ENCODE data around the gene FGF14.

The FGF14 gene

DNA sequence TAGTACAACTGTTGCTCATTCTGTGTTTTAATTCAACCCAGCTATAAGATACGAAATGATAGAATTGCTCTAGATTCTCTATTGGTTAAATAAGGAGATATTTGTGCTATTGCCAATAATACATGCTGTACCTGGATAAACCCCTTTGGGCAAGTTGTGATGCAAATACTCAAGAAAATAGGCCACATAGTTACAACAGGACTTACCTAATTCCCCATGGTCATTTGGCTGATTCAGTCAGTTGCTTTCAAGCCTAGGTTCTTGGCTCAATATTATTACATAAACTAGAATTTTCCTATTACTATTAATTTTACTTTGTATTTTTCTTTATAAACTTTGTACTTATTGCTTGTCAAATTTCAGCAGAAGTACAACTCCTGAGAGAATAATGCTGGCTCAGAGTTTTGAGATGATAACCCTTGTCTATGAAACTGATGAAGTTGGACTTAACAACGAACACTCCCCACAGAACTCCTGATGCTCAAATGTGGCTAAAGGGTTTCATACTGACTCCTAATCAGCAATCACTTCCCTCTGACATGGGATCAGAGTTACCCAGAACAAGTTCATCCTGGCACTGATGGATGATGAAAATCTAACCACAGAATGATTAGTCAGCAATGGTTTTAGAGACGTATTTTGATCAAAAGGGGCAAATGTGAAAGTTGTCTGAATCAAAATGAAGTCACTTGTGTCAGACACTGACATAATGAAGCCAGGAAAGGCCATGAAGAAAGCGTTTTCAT, 728.3 kb downstream of the FGF14 start:
- no peak for DNase-seq

DNA sequence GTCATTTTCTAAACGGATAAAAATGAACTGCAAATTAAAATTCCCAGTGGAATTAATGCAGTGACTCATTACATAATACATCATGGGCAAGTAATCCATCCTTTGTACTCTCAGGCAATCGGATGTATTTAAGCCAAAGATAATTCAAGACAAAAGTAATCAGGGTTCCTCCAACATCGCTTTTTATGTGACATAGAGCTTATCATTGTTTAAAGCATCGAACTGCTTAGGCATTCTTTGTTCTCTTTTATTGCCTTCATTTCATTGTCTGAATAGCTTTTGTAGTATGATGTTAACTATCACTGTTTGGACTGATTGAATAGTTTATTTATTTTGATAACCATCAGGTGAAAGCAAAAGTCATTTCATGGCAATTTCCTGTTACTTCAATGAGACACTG, 740.0 kb downstream of the FGF14 start:
- Histone ChIP-seq H3K27ac (no peak overlapping the region), H3K27me3 (replicated peaks) (no peaks in the 10 kb centered on the region), H3K4me3 (ENCODE audit: low read depth, low read length) (no peak overlapping the region), H3K36me3 (replicated peaks) (no peaks in the 10 kb centered on the region)
- in situ Hi-C loops (cut with HindIII; ENCODE audit: low pct_ligation_motif_present, low sequenced_read_pairs) = no loop called here
- DNase-seq = no peak
- TF ChIP-seq, protein P1, sequence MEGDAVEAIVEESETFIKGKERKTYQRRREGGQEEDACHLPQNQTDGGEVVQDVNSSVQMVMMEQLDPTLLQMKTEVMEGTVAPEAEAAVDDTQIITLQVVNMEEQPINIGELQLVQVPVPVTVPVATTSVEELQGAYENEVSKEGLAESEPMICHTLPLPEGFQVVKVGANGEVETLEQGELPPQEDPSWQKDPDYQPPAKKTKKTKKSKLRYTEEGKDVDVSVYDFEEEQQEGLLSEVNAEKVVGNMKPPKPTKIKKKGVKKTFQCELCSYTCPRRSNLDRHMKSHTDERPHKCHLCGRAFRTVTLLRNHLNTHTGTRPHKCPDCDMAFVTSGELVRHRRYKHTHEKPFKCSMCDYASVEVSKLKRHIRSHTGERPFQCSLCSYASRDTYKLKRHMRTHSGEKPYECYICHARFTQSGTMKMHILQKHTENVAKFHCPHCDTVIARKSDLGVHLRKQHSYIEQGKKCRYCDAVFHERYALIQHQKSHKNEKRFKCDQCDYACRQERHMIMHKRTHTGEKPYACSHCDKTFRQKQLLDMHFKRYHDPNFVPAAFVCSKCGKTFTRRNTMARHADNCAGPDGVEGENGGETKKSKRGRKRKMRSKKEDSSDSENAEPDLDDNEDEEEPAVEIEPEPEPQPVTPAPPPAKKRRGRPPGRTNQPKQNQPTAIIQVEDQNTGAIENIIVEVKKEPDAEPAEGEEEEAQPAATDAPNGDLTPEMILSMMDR (IDR thresholded peaks at IDR 0.05; ENCODE audit: low read depth, low read length, missing control alignments) = no peak

More for the DNA sequence above, 728.3 kb downstream of the FGF14 start:
- in situ Hi-C loops (cut with HindIII; ENCODE audit: low pct_ligation_motif_present, low sequenced_read_pairs) = no loop called here
- H3K4me3 ChIP-seq (ENCODE audit: low read depth, low read length) = no peak overlapping the region
- H3K27ac ChIP-seq = no peak overlapping the region
- H3K36me3 ChIP-seq (replicated peaks) = no peaks in the 10 kb centered on the region
- TF ChIP-seq, protein P1 (IDR thresholded peaks at IDR 0.05; ENCODE audit: low read depth, low read length, missing control alignments) = no peak
- no peaks in the 10 kb centered on the region for H3K27me3 ChIP-seq (replicated peaks)

Data from brain microvascular endothelial cell (primary cell).